DOHH2 (cell line): ENCODE results near the gene RAD23A.

Experiments used
- H3F3A ChIP-seq: fragments of 200-600 bp; sonication (generic), shearing (Covaris generic); 2 replicates; pipeline ENCODE4 v1.6.0; 2016; ENCODE audit warnings: antibody characterized with exemption, mild to moderate bottlenecking; ENCODE audit not compliant: control insufficient read depth, insufficient read depth
- H3K27ac ChIP-seq: fragments of 200-600 bp; sonication (generic); 2 replicates; pipeline ENCODE4 v1.5.1; 2014; ENCODE audit warnings: low read depth, mild to moderate bottlenecking, low read length, moderate library complexity
- H3K27me3 ChIP-seq: fragments of 200-600 bp; sonication (generic); 2 replicates; pipeline ENCODE4 v1.6.1; 2014; ENCODE audit warnings: mild to moderate bottlenecking, low read length, mixed read lengths; ENCODE audit not compliant: control insufficient read depth
- H3K36me3 ChIP-seq: fragments of 200-600 bp; sonication (generic); 2 replicates; pipeline ENCODE4 v1.6.1; 2014; ENCODE audit warnings: mild to moderate bottlenecking, low read length, moderate library complexity, mixed read lengths; ENCODE audit not compliant: control insufficient read depth
- H3K4me1 ChIP-seq: fragments of 200-600 bp; sonication (generic); 2 replicates; pipeline ENCODE4 v1.6.1; 2014; ENCODE audit warnings: mild to moderate bottlenecking, low read length, mixed read lengths; ENCODE audit not compliant: control insufficient read depth
- H3K4me2 ChIP-seq: fragments of 200-600 bp; sonication (generic); 2 replicates; pipeline ENCODE4 v1.6.0; 2014; ENCODE audit warnings: mild to moderate bottlenecking, low read length, moderate library complexity
- H3K4me3 ChIP-seq: fragments of 200-600 bp; sonication (generic); 2 replicates; pipeline ENCODE4 v1.5.1; 2014; ENCODE audit warnings: mild to moderate bottlenecking, low read length, mixed read lengths
- H3K79me2 ChIP-seq: fragments of 200-600 bp; sonication (generic); 2 replicates; pipeline ENCODE4 v1.6.1; 2014; ENCODE audit warnings: mild to moderate bottlenecking, low read length, mixed read lengths; ENCODE audit not compliant: control insufficient read depth
- H3K9me2 ChIP-seq: fragments of 200-600 bp; sonication (generic); replicated peaks from 2 replicates; pipeline ENCODE4 v1.6.1; 2014; ENCODE audit warnings: mild to moderate bottlenecking, low read length, mixed read lengths; ENCODE audit not compliant: control insufficient read depth
- H3K9me3 ChIP-seq: fragments of 200-600 bp; sonication (generic); 2 replicates; pipeline ENCODE4 v1.6.1; 2014; ENCODE audit warnings: antibody characterized with exemption, low read length, mixed read lengths; ENCODE audit not compliant: control insufficient read depth, insufficient read depth
- H4K20me1 ChIP-seq: fragments of 200-600 bp; sonication (generic); 2 replicates; pipeline ENCODE4 v1.6.0; 2014; ENCODE audit warnings: low read depth, mild to moderate bottlenecking, antibody characterized with exemption, low read length, moderate library complexity; ENCODE audit not compliant: control insufficient read depth, insufficient read depth
- CTCF ChIP-seq: fragments of 200-600 bp; sonication (generic); IDR thresholded peaks from one replicate; pipeline ENCODE4 v1.5.1; 2014; ENCODE audit warnings: antibody characterized with exemption, mild to moderate bottlenecking, low read depth, low read length; ENCODE audit not compliant: poor library complexity, severe bottlenecking
- EZH2phosphoT487 ChIP-seq: fragments of 200-600 bp; sonication (generic); IDR thresholded peaks from 2 replicates; pipeline ENCODE4 v1.6.1; 2017; ENCODE audit warnings: borderline replicate concordance, mild to moderate bottlenecking, antibody characterized with exemption, low read length, moderate library complexity, mixed read lengths

Gene RAD23A

GRCh38 chr19:12990853-12991252 lies 45.2 kb downstream of the RAD23A start:
- H3F3A ChIP-seq = no peaks in the 10 kb centered on the region
- H3K79me2 ChIP-seq = no peaks in the 10 kb centered on the region
- H4K20me1 ChIP-seq = no peaks in the 10 kb centered on the region
- H3K4me2 ChIP-seq = no peak overlapping the region
- H3K27ac ChIP-seq = no peak overlapping the region
- H3K27me3 ChIP-seq = peaks cover 17% of the 10 kb centered on the region
- no peaks in the 10 kb centered on the region for H3K4me1 ChIP-seq
- H3K9me2 ChIP-seq = no peaks in the 10 kb centered on the region
- peaks cover 2% of the 10 kb centered on the region; the same call in 1 of the 2 replicates for H3K9me3 ChIP-seq
- H3K4me3 ChIP-seq = no peak overlapping the region
- H3K36me3 ChIP-seq = no peaks in the 10 kb centered on the region
- TF ChIP-seq EZH2phosphoT487 = no peak
- TF ChIP-seq CTCF = no peak

- Histone ChIP-seq H3K9me2 (no peaks in the 10 kb centered on the region), H3K4me3 (no peak overlapping the region), H4K20me1 (no peaks in the 10 kb centered on the region), H3K79me2 (no peaks in the 10 kb centered on the region), H3K27ac (no peak overlapping the region), H3K9me3 (peaks cover 2% of the 10 kb centered on the region; the same call in 1 of the 2 replicates), H3K4me1 (no peaks in the 10 kb centered on the region), H3F3A (no peaks in the 10 kb centered on the region), H3K27me3 (peaks cover 21% of the 10 kb centered on the region), H3K4me2 (no peak overlapping the region), H3K36me3 (no peaks in the 10 kb centered on the region)
- no peak for TF ChIP-seq CTCF
- no peak for TF ChIP-seq EZH2phosphoT487
These were observed 45.6 kb downstream of the RAD23A start for GRCh38 chr19:12991296-12991695.

GRCh38 chr19:12992729-12993128 lies 47.1 kb downstream of the RAD23A start:
- H4K20me1 ChIP-seq = no peaks in the 10 kb centered on the region
- no peaks in the 10 kb centered on the region for H3K79me2 ChIP-seq
- H3K9me2 ChIP-seq = no peaks in the 10 kb centered on the region
- H3K27ac ChIP-seq = no peak overlapping the region
- no peak overlapping the region for H3K4me3 ChIP-seq
- H3K36me3 ChIP-seq = no peaks in the 10 kb centered on the region
- no peak for TF ChIP-seq CTCF
- TF ChIP-seq EZH2phosphoT487 = no peak
- no peaks in the 10 kb centered on the region for H3F3A ChIP-seq
- peaks cover 22% of the 10 kb centered on the region for H3K27me3 ChIP-seq
- H3K4me2 ChIP-seq = no peak overlapping the region
- H3K4me1 ChIP-seq = no peaks in the 10 kb centered on the region
- H3K9me3 ChIP-seq = peaks cover 2% of the 10 kb centered on the region; the same call in 1 of the 2 replicates

- Histone ChIP-seq H3F3A (no peaks in the 10 kb centered on the region), H3K27me3 (peaks cover 22% of the 10 kb centered on the region), H3K4me2 (no peak overlapping the region), H3K9me3 (peaks cover 2% of the 10 kb centered on the region; the same call in 1 of the 2 replicates), H3K36me3 (no peaks in the 10 kb centered on the region), H4K20me1 (no peaks in the 10 kb centered on the region), H3K79me2 (no peaks in the 10 kb centered on the region), H3K27ac (no peak overlapping the region), H3K4me3 (no peak overlapping the region), H3K9me2 (no peaks in the 10 kb centered on the region), H3K4me1 (no peaks in the 10 kb centered on the region)
- TF ChIP-seq EZH2phosphoT487 (no peak), CTCF (no peak)
These were observed 47.9 kb downstream of the RAD23A start for GRCh38 chr19:12993562-12993961.
